GM19397 (cell line): ENCODE results near the gene FSTL4.

ENCODE experiments used
- ATAC-seq: cut with Tn5 transposase; IDR thresholded peaks from one replicate; pipeline ENCODE4 v1.9.1; 2021; ENCODE audit warnings: mild to moderate bottlenecking, moderate library complexity; ENCODE audit not compliant: unreplicated experiment

The FSTL4 gene

GRCh38 chr5:133356396-133356983 lies 255.9 kb downstream of the FSTL4 start:
- no peak for ATAC-seq

- no peak for ATAC-seq
These were observed 257.8 kb downstream of the FSTL4 start for GRCh38 chr5:133354323-133355185.

GRCh38 chr5:133353741-133354140 lies 258.6 kb downstream of the FSTL4 start:
- no peak for ATAC-seq

- ATAC-seq: no peak
These were observed 263.9 kb downstream of the FSTL4 start for GRCh38 chr5:133348406-133348805.

GRCh38 chr5:133347039-133347438 lies 265.3 kb downstream of the FSTL4 start:
- no peak for ATAC-seq

- no peak for ATAC-seq
These were observed 268.1 kb downstream of the FSTL4 start for GRCh38 chr5:133344266-133344665.

GRCh38 chr5:133343196-133343595 lies 269.1 kb downstream of the FSTL4 start:
- no peak for ATAC-seq

- no peak for ATAC-seq
These were observed 270.2 kb downstream of the FSTL4 start for GRCh38 chr5:133341915-133342710.

- no peak for ATAC-seq
These were observed 271.0 kb downstream of the FSTL4 start for GRCh38 chr5:133341296-133341695.

GRCh38 chr5:133340822-133341221 lies 271.5 kb downstream of the FSTL4 start:
- ATAC-seq: no peak

- no peak for ATAC-seq
These were observed 272.2 kb downstream of the FSTL4 start for GRCh38 chr5:133340002-133340755.

GRCh38 chr5:133338504-133339355 lies 273.6 kb downstream of the FSTL4 start:
- ATAC-seq: no peak

- ATAC-seq: no peak
These were observed 274.4 kb downstream of the FSTL4 start for GRCh38 chr5:133337795-133338445.

- ATAC-seq: no peak
These were observed 275.4 kb downstream of the FSTL4 start for GRCh38 chr5:133336969-133337410.

GRCh38 chr5:133336121-133336968 lies 276.0 kb downstream of the FSTL4 start:
- ATAC-seq: no peak

- no peak for ATAC-seq
These were observed 277.3 kb downstream of the FSTL4 start for GRCh38 chr5:133334796-133335639.

GRCh38 chr5:133333326-133334150 lies 278.8 kb downstream of the FSTL4 start:
- no peak for ATAC-seq
